GM19397 (cell line): ENCODE measurements around the gene SH2D6.
"Not testable (repeated sequence)": the region's sequence is repeated elsewhere in the genome, so short reads cannot be mapped to it uniquely, and the experiment has no call there.

Source experiments
- ATAC-seq: cut with Tn5 transposase; IDR thresholded peaks from one replicate; pipeline ENCODE4 v1.9.1; 2021; ENCODE audit warnings: mild to moderate bottlenecking, moderate library complexity; ENCODE audit not compliant: unreplicated experiment

Gene SH2D6

DNA sequence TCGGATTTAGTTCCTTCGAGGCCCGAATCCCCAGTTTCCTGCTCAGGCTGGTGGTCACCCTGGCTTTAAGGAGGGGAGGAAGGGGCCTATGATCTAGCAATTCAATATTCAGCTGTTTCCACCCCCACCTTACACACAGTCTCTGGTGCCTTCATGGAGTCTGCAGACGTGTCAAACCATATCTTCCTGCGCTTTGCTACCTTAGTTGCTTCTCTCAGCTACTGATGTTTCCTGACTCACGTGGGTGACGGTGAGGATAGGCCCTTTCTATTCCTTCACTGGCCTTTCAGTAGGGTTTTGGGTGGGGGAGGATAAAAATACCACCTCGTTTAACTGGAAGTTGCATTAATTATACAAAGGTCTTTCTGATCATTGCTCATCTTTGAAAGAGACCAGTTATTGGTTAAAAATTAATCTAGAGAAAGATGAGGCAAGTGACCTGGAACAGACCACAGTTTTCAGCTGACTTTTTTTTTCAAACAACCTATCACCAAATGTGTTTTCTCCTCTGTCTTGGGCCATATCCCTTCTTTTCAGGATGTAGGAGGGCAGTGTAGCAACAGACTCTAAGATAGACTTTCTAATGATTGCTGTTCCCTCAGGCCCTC, 49.7 kb downstream of the SH2D6 start:
- no peak for ATAC-seq

DNA sequence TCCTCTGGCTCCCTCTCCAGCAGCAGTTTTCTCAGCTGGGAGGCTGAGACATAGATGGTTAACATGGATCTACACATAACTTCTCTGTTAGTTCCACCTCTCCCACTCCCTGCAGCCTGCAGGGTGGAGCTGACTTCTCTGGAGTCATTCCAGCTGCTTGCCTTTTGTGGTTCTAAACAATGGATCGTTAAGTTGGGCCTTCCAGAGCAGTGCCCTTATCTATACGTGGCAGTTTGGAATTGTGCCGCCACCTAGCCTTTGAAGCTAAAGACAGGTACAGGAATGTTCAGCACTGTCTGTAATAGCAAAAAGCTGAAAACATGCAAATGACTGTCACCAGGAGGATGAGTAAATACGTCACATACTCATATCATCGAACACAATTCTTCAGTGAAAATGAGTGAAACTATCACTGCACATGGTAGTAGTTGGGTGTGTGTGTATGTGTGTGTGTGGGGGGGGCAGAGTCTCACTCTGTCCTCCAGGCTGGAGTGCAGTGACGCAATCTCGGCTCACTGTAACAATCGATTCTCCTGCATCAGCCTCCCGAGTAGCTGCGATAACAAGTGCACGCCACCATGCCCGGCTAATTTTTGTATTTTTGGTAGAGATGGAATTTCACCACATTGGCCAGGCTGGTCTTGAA, 50.3 kb downstream of the SH2D6 start:
- ATAC-seq, result no peak

DNA sequence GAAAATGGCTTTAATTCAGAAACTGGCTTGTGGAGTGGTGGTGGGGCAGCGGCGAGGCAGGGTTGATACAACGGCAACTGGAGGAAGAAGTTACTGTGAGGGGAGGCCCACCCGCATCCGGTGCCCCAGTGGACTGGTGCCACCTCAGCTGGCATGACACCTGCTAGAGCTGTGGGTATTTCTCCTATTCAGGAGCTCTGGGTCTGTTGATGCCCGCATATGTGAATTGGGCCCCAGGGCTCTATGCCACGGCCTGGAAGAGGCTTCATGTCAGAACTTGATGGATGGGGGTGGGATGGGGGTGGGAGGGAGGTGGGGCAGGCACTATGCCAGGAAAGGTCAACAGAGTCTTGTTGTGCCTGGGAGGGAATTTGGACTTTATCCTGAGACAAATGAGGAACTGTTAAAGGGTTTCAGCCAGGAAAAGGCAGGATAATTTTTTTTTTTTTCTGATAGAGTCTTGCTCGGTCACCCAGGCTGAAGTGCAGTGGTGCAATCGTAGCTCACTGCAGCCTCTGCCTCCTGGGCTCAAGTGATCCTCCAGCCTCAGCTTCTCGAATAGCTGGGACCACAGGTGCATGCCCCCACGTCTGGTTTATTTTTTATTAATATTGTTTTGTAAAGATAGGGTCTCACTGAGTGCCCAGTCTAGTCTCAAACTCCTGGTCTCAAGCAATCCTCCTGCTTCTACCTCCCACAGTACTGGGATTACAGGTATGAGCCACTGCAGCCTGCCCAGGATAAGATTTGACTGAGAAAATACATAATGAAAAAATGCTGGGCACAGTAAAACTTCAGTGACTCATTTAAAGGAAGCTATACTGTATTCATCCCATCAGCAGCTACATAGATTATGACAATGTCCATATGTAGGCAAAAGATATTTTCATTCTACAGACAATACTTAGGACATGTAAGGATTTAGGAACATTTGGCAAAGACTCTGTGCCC, 52.6 kb downstream of the SH2D6 start:
- ATAC-seq, result no peak

DNA sequence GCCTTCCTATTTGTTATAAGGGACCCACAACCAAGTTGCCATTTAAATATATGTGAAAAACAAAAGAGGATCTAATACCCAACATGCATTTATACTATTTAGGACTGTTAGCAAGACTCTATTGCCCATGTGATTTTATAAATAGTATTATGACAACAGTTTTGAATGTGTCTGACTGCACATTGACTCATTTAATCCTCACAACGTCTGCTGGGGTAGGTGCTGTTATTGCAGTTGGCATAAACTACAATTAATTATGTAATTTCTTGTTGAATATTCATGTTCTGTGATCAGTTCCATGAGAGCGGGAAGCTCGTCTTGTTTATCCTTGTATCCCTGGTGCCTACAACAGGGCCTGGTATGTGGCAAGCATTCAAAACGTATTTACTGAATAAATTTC, 53.7 kb downstream of the SH2D6 start:
- ATAC-seq, result no peak

DNA sequence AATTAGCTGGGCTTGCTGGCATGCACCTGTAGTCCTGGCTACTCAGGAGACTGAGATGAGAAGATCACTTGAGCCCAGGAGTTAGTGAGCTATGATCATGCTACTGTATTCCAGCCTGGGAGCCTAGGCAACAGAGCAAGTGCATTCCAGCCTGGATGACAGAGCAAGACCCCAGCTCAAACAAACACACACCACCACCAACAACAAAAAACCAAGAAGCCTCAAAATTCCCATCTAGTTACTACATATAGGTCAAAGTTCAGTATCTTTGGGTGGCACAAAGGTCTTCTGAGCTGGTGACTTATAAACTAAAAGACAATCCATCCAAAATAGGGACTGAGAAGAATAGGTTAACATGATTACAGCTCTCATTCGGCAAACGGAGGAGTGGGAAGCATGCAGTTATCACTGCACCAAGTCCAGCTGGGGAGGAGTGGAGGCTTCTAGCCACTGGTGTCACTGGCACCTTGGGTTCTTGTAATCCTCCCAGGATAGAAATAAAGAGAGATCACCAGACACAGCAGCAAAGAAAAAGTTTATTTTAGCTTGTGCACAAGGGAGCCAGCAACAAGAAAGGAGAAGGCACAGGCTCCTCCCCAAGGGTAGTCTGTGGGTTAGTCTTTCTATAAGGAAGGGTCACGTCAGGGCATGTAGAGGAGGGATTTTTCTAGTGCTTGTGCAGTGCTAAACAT, 57.4 kb downstream of the SH2D6 start:
- ATAC-seq, result no peak

DNA sequence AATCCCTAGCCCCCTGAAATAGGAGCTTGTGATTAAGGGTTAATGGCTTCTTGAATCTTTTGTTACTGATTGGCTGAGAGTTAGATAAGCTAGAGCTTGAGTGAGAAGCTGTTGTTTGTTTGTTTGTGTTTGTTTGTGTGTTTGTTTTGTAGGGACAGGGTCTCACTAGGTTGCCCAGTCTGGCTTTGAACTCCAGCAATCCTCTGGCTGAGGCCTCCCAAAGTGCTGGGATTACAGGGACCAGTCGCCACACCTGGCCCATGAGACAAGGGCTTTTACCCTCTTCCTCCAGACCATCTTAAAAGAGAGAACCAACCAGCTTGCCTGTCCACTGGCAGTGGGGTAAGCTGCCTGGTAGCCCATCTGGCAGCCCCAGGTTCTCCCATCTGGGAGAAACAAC, 58.1 kb downstream of the SH2D6 start:
- ATAC-seq, result no peak

DNA sequence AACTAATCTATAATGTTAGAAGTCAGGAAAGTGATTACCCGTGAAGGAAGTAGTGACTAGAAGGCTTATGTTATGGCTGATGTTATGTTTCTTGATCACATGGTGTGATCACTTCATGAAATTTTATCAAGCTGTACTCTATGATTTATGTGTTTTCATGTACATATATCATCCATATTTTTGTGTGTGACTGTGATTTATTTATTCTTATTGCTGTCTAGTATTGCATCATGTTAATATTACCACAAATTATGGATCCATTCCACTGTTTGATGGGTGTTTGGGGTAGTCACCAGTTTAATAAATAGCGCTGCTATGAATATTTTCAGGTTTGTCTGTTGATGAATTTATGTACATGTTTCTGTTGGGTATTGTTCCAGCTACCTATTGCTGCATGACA, 59.4 kb downstream of the SH2D6 start:
- no peak for ATAC-seq

DNA sequence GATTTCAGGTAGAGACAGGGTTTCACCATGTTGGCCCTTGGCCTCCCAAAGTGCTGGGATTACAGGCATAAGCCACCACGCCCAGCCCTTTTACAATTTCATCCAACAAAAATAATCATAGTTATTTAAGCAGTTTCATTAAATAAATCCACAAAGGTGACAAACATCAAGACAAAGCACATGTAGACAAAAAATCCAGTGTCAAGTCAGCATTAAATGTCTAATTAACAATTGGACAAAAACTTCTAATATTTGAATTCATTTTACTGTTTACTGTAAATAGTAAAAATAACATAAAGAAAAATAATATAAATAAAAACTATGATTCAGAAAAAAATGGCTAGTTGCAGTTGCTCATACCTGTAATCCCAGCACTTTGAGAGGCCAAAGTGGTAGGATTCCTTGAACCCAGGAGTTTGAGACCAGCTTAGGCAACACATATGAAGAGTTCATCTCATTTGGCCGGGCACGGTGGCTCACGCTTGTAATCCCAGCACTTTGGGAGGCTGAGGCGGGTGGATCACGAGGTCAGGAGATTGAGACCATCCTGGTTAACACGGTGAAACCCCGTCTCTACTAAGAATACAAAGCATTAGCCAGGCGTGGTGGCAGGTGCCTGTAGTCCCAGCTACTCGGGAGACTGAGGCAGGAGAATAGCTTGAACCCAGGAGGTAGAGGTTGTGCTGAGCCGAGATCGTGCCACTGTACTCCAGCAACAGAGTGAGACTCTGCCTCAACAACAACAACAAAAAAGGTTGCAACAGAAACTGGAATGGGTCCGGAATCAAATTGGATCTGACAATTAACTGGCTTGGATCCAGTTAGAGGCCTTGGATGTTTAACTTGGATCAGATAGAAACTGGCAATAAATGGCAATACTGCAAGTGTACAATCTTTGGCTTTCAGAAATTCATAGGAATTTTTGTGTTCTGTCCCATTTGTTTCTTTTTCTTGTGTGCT, 63.6 kb downstream of the SH2D6 start:
- no peak for ATAC-seq

DNA sequence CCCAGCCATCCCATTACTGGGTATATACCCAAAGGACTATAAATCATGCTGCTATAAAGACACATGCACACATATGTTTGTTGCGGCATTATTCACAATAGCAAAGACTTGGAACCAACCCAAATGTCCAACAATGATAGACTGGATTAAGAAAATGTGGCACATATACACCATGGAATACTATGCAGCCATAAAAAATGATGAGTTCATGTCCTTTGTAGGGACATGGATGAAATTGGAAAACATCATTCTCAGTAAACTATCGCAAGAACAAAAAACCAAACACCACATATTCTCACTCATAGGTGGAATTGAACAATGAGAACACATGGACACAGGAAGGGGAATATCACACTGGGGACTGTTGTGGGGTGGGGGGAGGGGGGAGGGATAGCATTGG, 66.1 kb downstream of the SH2D6 start:
- not testable (repeated sequence) for ATAC-seq

DNA sequence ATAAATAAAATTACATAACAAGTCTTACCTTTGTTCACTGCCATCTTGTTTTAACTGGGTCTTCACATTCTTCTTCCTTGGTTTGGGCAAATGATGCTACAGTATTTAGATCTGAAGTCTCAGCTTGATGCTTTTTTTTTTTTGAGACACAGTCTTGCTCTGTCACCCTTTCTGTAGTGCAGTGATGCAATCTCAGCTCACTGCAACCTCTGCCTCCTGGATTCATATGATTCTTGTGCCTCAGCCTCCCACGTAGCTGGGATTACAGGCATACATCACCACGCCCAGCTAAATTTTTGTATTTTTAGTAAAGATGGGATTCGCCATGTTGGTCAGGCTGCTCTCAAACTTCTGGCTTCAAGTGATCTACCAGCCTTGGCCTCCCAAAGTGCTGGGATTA, 67.3 kb downstream of the SH2D6 start:
- no peak for ATAC-seq
